Caco-2 (cell line): ENCODE data around the gene KAT7. TPM values are rescaled to one million over a fixed set of nuclear protein-coding genes. Genes with fewer than 3 reads are reported as not detected.

Experiments
- BruUV-seq: library from RNA; stranded (reverse); fragments of 400-500 nt; replicated peaks from 2 replicates; lab custom pipeline; 2021; lab: Mats Ljungman, UMichigan
- CTCF ChIA-PET: fragments of 300-600 bp; sonication (Branson Sonifier 250); formaldehyde crosslinking; loops from one replicate; lab custom pipeline; 2022; ENCODE audit warnings: antibody characterized with exemption; lab: Charles Lee
- POLR2A ChIA-PET: fragments of 300-600 bp; sonication (Branson Sonifier 250); formaldehyde crosslinking; loops from one replicate; lab custom pipeline; 2022; ENCODE audit warnings: antibody characterized with exemption; lab: Charles Lee
- DNase-seq, 2 experiments: peaks; one replicate each; pipeline versions ENCODE4 v3.0.0 to v3.0.0-alpha.2; 2020 to 2022
- H3K27me3 ChIP-seq: replicated peaks from 2 replicates; pipeline ENCODE4 v1.6.0; 2011; ENCODE audit warnings: low read length; ENCODE audit not compliant: control insufficient read depth, insufficient read depth
- H3K36me3 ChIP-seq: 2 replicates; pipeline ENCODE4 v1.5.1; 2011; ENCODE audit warnings: low read length; ENCODE audit not compliant: control insufficient read depth, insufficient read depth
- H3K4me1 ChIP-seq: fragments of 250-450 bp; sonication (Bioruptor Pico); 2 replicates; pipeline ENCODE4 v1.5.1; 2020; ENCODE audit warnings: mild to moderate bottlenecking
- H3K4me3 ChIP-seq: 2 replicates; pipeline ENCODE4 v1.5.1; 2011; ENCODE audit warnings: low read depth, mild to moderate bottlenecking, control low read depth, low read length
- H3K9me3 ChIP-seq: fragments of 250-450 bp; sonication (Bioruptor Pico); 2 replicates; pipeline ENCODE4 v1.5.1; 2020; ENCODE audit warnings: mild to moderate bottlenecking, moderate library complexity
- H3K27ac Mint-ChIP-seq: one replicate; pipeline ENCODE4 v1.8.0; 2022; ENCODE audit warnings: mixed read lengths; ENCODE audit not compliant: unreplicated experiment
- H3K27me3 Mint-ChIP-seq: one replicate; pipeline ENCODE4 v1.8.0; 2022; ENCODE audit warnings: mixed read lengths; ENCODE audit not compliant: insufficient read depth, unreplicated experiment
- H3K36me3 Mint-ChIP-seq: one replicate; pipeline ENCODE4 v1.8.0; 2022; ENCODE audit warnings: mild to moderate bottlenecking, mixed read lengths; ENCODE audit not compliant: insufficient read depth, unreplicated experiment
- H3K4me1 Mint-ChIP-seq: one replicate; pipeline ENCODE4 v1.8.0; 2022; ENCODE audit warnings: low read depth, mixed read lengths; ENCODE audit not compliant: unreplicated experiment
- H3K4me3 Mint-ChIP-seq: one replicate; pipeline ENCODE4 v1.8.0; 2022; ENCODE audit warnings: mild to moderate bottlenecking, moderate library complexity, mixed read lengths; ENCODE audit not compliant: unreplicated experiment
- H3K9me3 Mint-ChIP-seq: one replicate; pipeline ENCODE4 v1.8.0; 2022; ENCODE audit warnings: mixed read lengths; ENCODE audit not compliant: unreplicated experiment
- intact Hi-C: fragments of 100-400 bp; cut with micrococcal nuclease; formaldehyde crosslinking; loops from one replicate; pipeline ENCODE4 v1.10.0; 2022; ENCODE audit not compliant: unreplicated experiment
- total RNA-seq: library from RNA; stranded (reverse); gene quantifications from 2 replicates; pipeline ENCODE4 v1.2.3, GENCODE V29; 2022
- TF ChIP-seq, protein P1 (sequence below), 2 experiments: fragments of 200-600 bp in 1 of 2; IDR thresholded peaks; 1 replicate in 1 of 2; 2 replicates in 1 of 2; pipeline versions ENCODE4 v1.5.1 to v1.8.0; 2011 to 2022; ENCODE audit warnings: antibody characterized with exemption in 1 of 2, control low read depth in 1 of 2, inconsistent platforms in 1 of 2, low read depth in 1 of 2, low read length in 1 of 2, mild to moderate bottlenecking in 1 of 2, moderate library complexity in 1 of 2; ENCODE audit not compliant: insufficient read depth in 1 of 2, severe bottlenecking in 1 of 2, unreplicated experiment in 1 of 2

The KAT7 gene
- total RNA-seq, 1 experiment from 2014 or later = 137 TPM

DNA sequence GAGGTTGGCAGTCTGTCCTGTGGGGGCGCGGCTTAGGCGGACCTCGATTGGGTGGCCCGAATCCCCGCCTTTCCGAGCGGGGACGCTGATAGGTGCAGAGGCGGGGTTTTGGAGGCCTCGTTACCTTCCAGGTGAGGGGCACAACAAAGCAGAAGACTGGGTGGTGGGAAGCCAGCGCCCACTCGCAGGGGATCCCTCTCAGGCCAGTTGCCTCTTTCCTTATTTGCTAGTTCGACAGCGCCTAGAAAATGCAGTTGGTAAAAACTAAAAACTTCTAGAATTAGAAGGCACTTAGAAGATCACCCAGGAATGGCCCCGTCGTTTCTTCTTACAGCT lies 730 bp downstream of the KAT7 start:
- intact Hi-C loops = no loop called here
- ChIA-PET CTCF (no interaction called here), POLR2A (interaction anchor here (0.6 to 2.2 kb wide), 7 partner anchors 25 to 882 kb away, joined by 3 to 88 read pairs (median 5); partner anchors contain the start of genes FAM117A, SLC35B1 and TAC4)
- Mint-ChIP-seq H3K4me1 (peaks cover 21% of the 10 kb centered on the region), H3K27ac (peak overlapping the region; percentile 96), H3K9me3 (no peaks in the 10 kb centered on the region), H3K27me3 (peaks cover 3% of the 10 kb centered on the region), H3K4me3 (peak overlapping the region; percentile 90), H3K36me3 (peaks cover 62% of the 10 kb centered on the region)
- peaks cover 13% of the 10 kb centered on the region for H3K4me1 ChIP-seq
- no peaks in the 10 kb centered on the region for H3K27me3 ChIP-seq
- H3K36me3 ChIP-seq = peaks cover 9% of the 10 kb centered on the region
- no TSS peak for BruUV-seq
- no peaks in the 10 kb centered on the region for H3K9me3 ChIP-seq
- TF ChIP-seq, protein P1, sequence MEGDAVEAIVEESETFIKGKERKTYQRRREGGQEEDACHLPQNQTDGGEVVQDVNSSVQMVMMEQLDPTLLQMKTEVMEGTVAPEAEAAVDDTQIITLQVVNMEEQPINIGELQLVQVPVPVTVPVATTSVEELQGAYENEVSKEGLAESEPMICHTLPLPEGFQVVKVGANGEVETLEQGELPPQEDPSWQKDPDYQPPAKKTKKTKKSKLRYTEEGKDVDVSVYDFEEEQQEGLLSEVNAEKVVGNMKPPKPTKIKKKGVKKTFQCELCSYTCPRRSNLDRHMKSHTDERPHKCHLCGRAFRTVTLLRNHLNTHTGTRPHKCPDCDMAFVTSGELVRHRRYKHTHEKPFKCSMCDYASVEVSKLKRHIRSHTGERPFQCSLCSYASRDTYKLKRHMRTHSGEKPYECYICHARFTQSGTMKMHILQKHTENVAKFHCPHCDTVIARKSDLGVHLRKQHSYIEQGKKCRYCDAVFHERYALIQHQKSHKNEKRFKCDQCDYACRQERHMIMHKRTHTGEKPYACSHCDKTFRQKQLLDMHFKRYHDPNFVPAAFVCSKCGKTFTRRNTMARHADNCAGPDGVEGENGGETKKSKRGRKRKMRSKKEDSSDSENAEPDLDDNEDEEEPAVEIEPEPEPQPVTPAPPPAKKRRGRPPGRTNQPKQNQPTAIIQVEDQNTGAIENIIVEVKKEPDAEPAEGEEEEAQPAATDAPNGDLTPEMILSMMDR (IDR thresholded peaks at IDR 0.05; ENCODE audit: insufficient read depth in 1 of 2, low read depth in 1 of 2, low read length in 1 of 2, severe bottlenecking in 1 of 2, unreplicated experiment in 1 of 2) = no peak
- DNase-seq = no peak
- H3K4me3 ChIP-seq = peak overlapping the region; percentile 53

DNA sequence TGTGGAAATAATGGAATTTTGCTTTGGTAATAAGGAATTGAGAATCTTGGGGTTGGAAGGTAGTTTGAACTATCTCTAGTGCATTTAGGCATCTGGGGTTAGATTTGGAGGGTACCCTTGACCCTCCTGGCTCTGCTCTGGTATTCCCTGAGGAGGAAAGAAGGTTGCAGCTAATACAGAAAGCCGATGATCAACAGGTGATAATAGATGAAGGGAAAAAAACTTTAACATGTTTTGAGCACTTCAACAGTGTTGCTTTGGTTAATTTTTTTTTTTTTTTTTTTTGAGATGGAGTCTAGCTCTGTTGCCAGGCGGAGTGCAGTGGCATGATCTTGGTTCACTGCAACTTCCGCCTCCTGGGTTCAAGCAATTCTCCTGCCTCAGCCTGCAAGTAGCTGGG lies 4.8 kb downstream of the KAT7 start:
- ChIA-PET CTCF (no interaction called here), POLR2A (interaction anchor here (1.5 kb wide), 1 partner anchor 29 kb away, joined by 5 read pairs; no protein-coding TSS in a partner anchor)
- intact Hi-C loops = no loop called here
- Histone ChIP-seq H3K27me3 (no peaks in the 10 kb centered on the region), H3K36me3 (peaks cover 14% of the 10 kb centered on the region), H3K9me3 (no peaks in the 10 kb centered on the region), H3K4me1 (peaks cover 7% of the 10 kb centered on the region), H3K4me3 (no peak overlapping the region)
- Mint-ChIP-seq H3K4me1 (peaks cover 11% of the 10 kb centered on the region), H3K9me3 (no peaks in the 10 kb centered on the region), H3K36me3 (peaks cover 97% of the 10 kb centered on the region), H3K4me3 (no peak overlapping the region), H3K27me3 (no peaks in the 10 kb centered on the region), H3K27ac (no peak overlapping the region)
- no TSS peak for BruUV-seq
- DNase-seq = no peak
- TF ChIP-seq, protein P1 (IDR thresholded peaks at IDR 0.05; ENCODE audit: insufficient read depth in 1 of 2, low read depth in 1 of 2, low read length in 1 of 2, severe bottlenecking in 1 of 2, unreplicated experiment in 1 of 2) = no peak

DNA sequence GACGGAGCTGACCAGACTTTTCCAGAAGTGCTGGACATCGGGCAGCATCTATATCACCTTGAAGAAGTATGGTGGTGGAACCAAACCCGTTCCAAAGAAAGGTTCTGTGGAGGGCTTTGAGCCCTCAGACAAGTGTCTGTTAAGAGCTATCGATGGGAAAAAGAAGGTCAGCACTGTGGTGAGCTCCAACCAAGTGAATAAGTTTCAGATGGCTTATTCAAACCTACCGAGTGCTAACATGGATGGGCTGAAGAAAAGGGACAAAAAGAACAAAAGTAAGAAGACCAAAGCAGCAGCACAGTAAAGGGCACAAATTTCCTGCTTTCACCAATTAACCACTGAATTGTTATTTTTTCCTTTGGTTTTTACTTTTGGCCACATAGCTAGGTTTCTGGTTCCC lies 6.9 kb downstream of the KAT7 start:
- H3K4me3 ChIP-seq = no peak overlapping the region
- no peak overlapping the region for H3K27ac Mint-ChIP-seq
- no peaks in the 10 kb centered on the region for H3K27me3 Mint-ChIP-seq
- no TSS peak for BruUV-seq
- H3K4me1 ChIP-seq = no peaks in the 10 kb centered on the region
- TF ChIP-seq, protein P1 (IDR thresholded peaks at IDR 0.05; ENCODE audit: insufficient read depth in 1 of 2, low read depth in 1 of 2, low read length in 1 of 2, severe bottlenecking in 1 of 2, unreplicated experiment in 1 of 2) = no peak
- ChIA-PET CTCF (interaction anchor here (0.6 to 1.0 kb wide), 2 partner anchors 31 to 41 kb away, joined by 3 read pairs; partner anchors contain the start of gene FAM117A), POLR2A (no interaction called here)
- H3K9me3 Mint-ChIP-seq = no peaks in the 10 kb centered on the region
- no peak for DNase-seq
- no peaks in the 10 kb centered on the region for H3K9me3 ChIP-seq
- peaks cover 14% of the 10 kb centered on the region for H3K36me3 ChIP-seq
- no peaks in the 10 kb centered on the region for H3K27me3 ChIP-seq
- intact Hi-C loops = no loop called here
- no peak overlapping the region for H3K4me3 Mint-ChIP-seq
- H3K36me3 Mint-ChIP-seq = peaks cover 97% of the 10 kb centered on the region
- H3K4me1 Mint-ChIP-seq = no peaks in the 10 kb centered on the region
